Measurements from ENCODE around the gene KCTD11.

Gene KCTD11

GRCh38 chr17:7383742-7384488, 32.0 kb downstream of the KCTD11 start:
- Histone ChIP-seq H3K4me1 (ENCODE audit: insufficient read depth, low read length) (no peaks in the 10 kb centered on the region), H3K4me3 (ENCODE audit: low read length) (peak overlapping the region; percentile 56), H3K36me3 (ENCODE audit: insufficient read depth, low read length) (peaks cover 12% of the 10 kb centered on the region; the same call in 1 of the 2 replicates), H3K9ac (ENCODE audit: low read depth, low read length) (peak overlapping the region; percentile 35; the same call in 1 of the 2 replicates), H3K27ac (ENCODE audit: low read depth, low read length) (no peak overlapping the region), H3K9me3 (ENCODE audit: insufficient read depth, low read depth, low read length) (peaks cover 7% of the 10 kb centered on the region; the same call in 1 of the 2 replicates), H3K27me3 (ENCODE audit: insufficient read depth, low read length) (peaks cover 42% of the 10 kb centered on the region)
- 13% methylated on average over 65 of the region's 65 CpGs for WGBS

- Histone ChIP-seq H3K9ac (ENCODE audit: low read depth, low read length) (peak overlapping the region; percentile 35; the same call in 1 of the 2 replicates), H3K27me3 (ENCODE audit: insufficient read depth, low read length) (peaks cover 41% of the 10 kb centered on the region), H3K27ac (ENCODE audit: low read depth, low read length) (no peak overlapping the region), H3K36me3 (ENCODE audit: insufficient read depth, low read length) (peaks cover 19% of the 10 kb centered on the region), H3K9me3 (ENCODE audit: insufficient read depth, low read depth, low read length) (0 out of 2 replicates have a peak, but pooled peaks cover 1% of the 10 kb centered on the region), H3K4me3 (ENCODE audit: low read length) (peak overlapping the region; percentile 56), H3K4me1 (ENCODE audit: insufficient read depth, low read length) (no peaks in the 10 kb centered on the region)
- WGBS, result 45% methylated on average over 23 of the region's 23 CpGs
Observed at GRCh38 chr17:7384489-7385081, 32.6 kb downstream of the KCTD11 start.

GRCh38 chr17:7388856-7389255, 36.9 kb downstream of the KCTD11 start:
- no peaks in the 10 kb centered on the region for H3K4me1 ChIP-seq (ENCODE audit: insufficient read depth, low read length)
- peaks cover under 1% of the 10 kb centered on the region for H3K27me3 ChIP-seq (ENCODE audit: insufficient read depth, low read length)
- no peaks in the 10 kb centered on the region for H3K9me3 ChIP-seq (ENCODE audit: insufficient read depth, low read depth, low read length)
- WGBS, result 94% methylated on average over 10 of the region's 10 CpGs
- peaks cover 46% of the 10 kb centered on the region for H3K36me3 ChIP-seq (ENCODE audit: insufficient read depth, low read length)
- no peak overlapping the region for H3K9ac ChIP-seq (ENCODE audit: low read depth, low read length)
- no peak overlapping the region for H3K27ac ChIP-seq (ENCODE audit: low read depth, low read length)
- no peak overlapping the region for H3K4me3 ChIP-seq (ENCODE audit: low read length)

GRCh38 chr17:7389924-7390910, 38.3 kb downstream of the KCTD11 start:
- no peaks in the 10 kb centered on the region for H3K9me3 ChIP-seq (ENCODE audit: insufficient read depth, low read depth, low read length)
- H3K4me1 ChIP-seq (ENCODE audit: insufficient read depth, low read length), result no peaks in the 10 kb centered on the region
- 67% methylated on average over 18 of the region's 19 CpGs for WGBS
- peaks cover 46% of the 10 kb centered on the region for H3K36me3 ChIP-seq (ENCODE audit: insufficient read depth, low read length)
- no peak overlapping the region for H3K4me3 ChIP-seq (ENCODE audit: low read length)
- no peak overlapping the region for H3K9ac ChIP-seq (ENCODE audit: low read depth, low read length)
- H3K27ac ChIP-seq (ENCODE audit: low read depth, low read length), result no peak overlapping the region
- no peaks in the 10 kb centered on the region for H3K27me3 ChIP-seq (ENCODE audit: insufficient read depth, low read length)

GRCh38 chr17:7391307-7391706, 39.3 kb downstream of the KCTD11 start:
- Histone ChIP-seq H3K27ac (ENCODE audit: low read depth, low read length) (no peak overlapping the region), H3K27me3 (ENCODE audit: insufficient read depth, low read length) (no peaks in the 10 kb centered on the region), H3K4me3 (ENCODE audit: low read length) (no peak overlapping the region), H3K36me3 (ENCODE audit: insufficient read depth, low read length) (peaks cover 46% of the 10 kb centered on the region), H3K9me3 (ENCODE audit: insufficient read depth, low read depth, low read length) (no peaks in the 10 kb centered on the region), H3K9ac (ENCODE audit: low read depth, low read length) (no peak overlapping the region), H3K4me1 (ENCODE audit: insufficient read depth, low read length) (no peaks in the 10 kb centered on the region)
- 79% methylated on average over 2 of the region's 2 CpGs for WGBS

GRCh38 chr17:7392696-7393612, 41.0 kb downstream of the KCTD11 start:
- WGBS, result 90% methylated on average over 41 of the region's 42 CpGs
- Histone ChIP-seq H3K36me3 (ENCODE audit: insufficient read depth, low read length) (peaks cover 42% of the 10 kb centered on the region), H3K4me3 (ENCODE audit: low read length) (peak overlapping the region; percentile 77), H3K4me1 (ENCODE audit: insufficient read depth, low read length) (no peaks in the 10 kb centered on the region), H3K9ac (ENCODE audit: low read depth, low read length) (no peak overlapping the region), H3K27ac (ENCODE audit: low read depth, low read length) (no peak overlapping the region), H3K27me3 (ENCODE audit: insufficient read depth, low read length) (no peaks in the 10 kb centered on the region), H3K9me3 (ENCODE audit: insufficient read depth, low read depth, low read length) (no peaks in the 10 kb centered on the region)

- Histone ChIP-seq H3K4me3 (ENCODE audit: low read length) (peak overlapping the region; percentile 77), H3K9me3 (ENCODE audit: insufficient read depth, low read depth, low read length) (no peaks in the 10 kb centered on the region), H3K9ac (ENCODE audit: low read depth, low read length) (peak overlapping the region; percentile 45; the same call in 1 of the 2 replicates), H3K4me1 (ENCODE audit: insufficient read depth, low read length) (no peaks in the 10 kb centered on the region), H3K27me3 (ENCODE audit: insufficient read depth, low read length) (no peaks in the 10 kb centered on the region), H3K27ac (ENCODE audit: low read depth, low read length) (peak overlapping the region; percentile 78; the same call in 1 of the 2 replicates), H3K36me3 (ENCODE audit: insufficient read depth, low read length) (peaks cover 34% of the 10 kb centered on the region)
- 22% methylated on average over 48 of the region's 48 CpGs for WGBS
Observed at GRCh38 chr17:7393613-7394451, 41.9 kb downstream of the KCTD11 start.

GRCh38 chr17:7394452-7395191, 42.7 kb downstream of the KCTD11 start, which contains the start of gene PLSCR3:
PLSCR3 (minus strand) TSS chr17:7394525; CDS start chr17:7394110, 415 bp downstream.
- under 1% methylated on average over 71 of the region's 71 CpGs for WGBS
- peak within 1 kb of the TSS; percentile 77 for H3K4me3 ChIP-seq (ENCODE audit: low read length)
- H3K27ac ChIP-seq (ENCODE audit: low read depth, low read length), result peak within 1 kb of the TSS; percentile 78; the same call in 1 of the 2 replicates
- H3K27me3 ChIP-seq (ENCODE audit: insufficient read depth, low read length), result no peaks in the 10 kb centered on the region
- peak within 1 kb of the TSS; percentile 70 for H3K9ac ChIP-seq (ENCODE audit: low read depth, low read length)
- peaks cover 26% of the 10 kb centered on the region for H3K36me3 ChIP-seq (ENCODE audit: insufficient read depth, low read length)
- H3K9me3 ChIP-seq (ENCODE audit: insufficient read depth, low read depth, low read length), result no peaks in the 10 kb centered on the region
- H3K4me1 ChIP-seq (ENCODE audit: insufficient read depth, low read length), result no peaks in the 10 kb centered on the region

- no peak overlapping the region for H3K27ac ChIP-seq (ENCODE audit: low read depth, low read length)
- no peak overlapping the region for H3K9ac ChIP-seq (ENCODE audit: low read depth, low read length)
- no peaks in the 10 kb centered on the region for H3K4me1 ChIP-seq (ENCODE audit: insufficient read depth, low read length)
- 92% methylated on average over 4 of the region's 4 CpGs for WGBS
- no peaks in the 10 kb centered on the region for H3K27me3 ChIP-seq (ENCODE audit: insufficient read depth, low read length)
- H3K4me3 ChIP-seq (ENCODE audit: low read length), result no peak overlapping the region
- peaks cover 15% of the 10 kb centered on the region for H3K36me3 ChIP-seq (ENCODE audit: insufficient read depth, low read length)
- H3K9me3 ChIP-seq (ENCODE audit: insufficient read depth, low read depth, low read length), result no peaks in the 10 kb centered on the region
Observed at GRCh38 chr17:7396147-7396546, 44.2 kb downstream of the KCTD11 start.

Data from HUES64 (cell line).